SK-N-MC (cell line): Measurements from ENCODE around the gene NDUFA1.

ENCODE experiments used
- EZH2 ChIP-seq: fragments of 200-600 bp; sonication (generic); IDR thresholded peaks from one replicate; pipeline ENCODE4 v1.6.1; 2017; ENCODE audit warnings: antibody characterized with exemption
- FOXP2 ChIP-seq: optimal IDR thresholded peaks from 2 replicates; pipeline ENCODE3; 2011; ENCODE audit warnings: mild to moderate bottlenecking, moderate library complexity; ENCODE audit not compliant: insufficient read depth; ENCODE audit errors: extremely low read length, control extremely low read depth
- POLR2AphosphoS5 ChIP-seq: IDR thresholded peaks from 2 replicates; pipeline ENCODE4 v1.6.1; 2012; ENCODE audit warnings: mild to moderate bottlenecking, low read depth, low read length, borderline replicate concordance

DNA sequence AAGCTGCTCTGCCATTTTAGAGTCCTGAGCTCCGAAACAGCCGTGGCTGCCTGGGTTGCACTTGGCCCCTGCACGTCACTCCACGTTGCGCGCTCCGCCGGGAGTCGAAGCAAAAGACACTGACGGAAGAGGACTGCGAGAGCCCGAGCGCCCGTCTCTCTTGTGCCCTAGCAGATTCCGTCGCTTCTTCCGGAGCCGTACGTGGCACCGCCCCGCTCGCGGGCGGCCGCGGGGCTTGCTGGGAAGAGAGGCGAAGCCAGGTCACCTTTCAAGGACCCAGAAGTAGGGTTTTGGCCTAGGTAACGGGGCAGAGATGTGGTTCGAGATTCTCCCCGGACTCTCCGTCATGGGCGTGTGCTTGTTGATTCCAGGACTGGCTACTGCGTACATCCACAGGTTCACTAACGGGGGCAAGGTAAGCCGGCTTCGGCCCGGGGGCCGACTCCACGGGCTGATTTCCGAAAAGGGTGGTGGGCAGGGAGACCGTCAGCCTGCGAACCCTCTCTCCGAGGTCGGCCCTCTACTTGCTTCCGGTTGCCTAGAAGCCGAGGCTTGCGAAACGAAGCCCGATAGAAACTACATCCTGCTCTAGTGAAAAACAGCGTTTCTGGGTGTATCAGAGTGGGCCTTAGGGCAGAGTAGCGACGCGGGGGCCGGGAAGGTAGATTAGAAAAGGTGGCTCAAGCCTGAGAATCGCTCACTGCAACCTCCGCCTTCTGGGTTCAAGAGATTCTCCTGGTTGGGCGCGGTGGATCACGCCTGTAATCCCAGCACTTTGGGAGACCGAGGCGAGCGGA lies at the start of gene NDUFA1, which contains the start of gene RNF113A:
- TF ChIP-seq EZH2: no peak
- peak; percentile 82 for TF ChIP-seq POLR2AphosphoS5
- no peak for TF ChIP-seq FOXP2
